ENCODE measurements around the gene OR5AR1.

The OR5AR1 gene

GRCh38 chr11:56714206-56714605, 50.7 kb downstream of the OR5AR1 start:
- TF ChIP-seq CTCF (IDR thresholded peaks at IDR 0.05; ENCODE audit: low read depth, low read length, poor library complexity, severe bottlenecking) = no peak
- no peak for TF ChIP-seq EZH2phosphoT487 (IDR thresholded peaks at IDR 0.05; ENCODE audit: borderline replicate concordance, low read length)
- Histone ChIP-seq H3K4me3 (ENCODE audit: low read length) (no peak overlapping the region), H3K27ac (ENCODE audit: low read depth, low read length) (no peak overlapping the region), H3K9me3 (ENCODE audit: control insufficient read depth, insufficient read depth, low read length) (no peaks in the 10 kb centered on the region), H3K27me3 (ENCODE audit: control insufficient read depth, low read length) (no peaks in the 10 kb centered on the region), H3K4me2 (ENCODE audit: low read length) (no peak overlapping the region), H3K36me3 (ENCODE audit: control insufficient read depth, low read length) (no peaks in the 10 kb centered on the region), H3K79me2 (ENCODE audit: control insufficient read depth, low read length) (no peaks in the 10 kb centered on the region), H3F3A (ENCODE audit: control insufficient read depth, insufficient read depth) (no peaks in the 10 kb centered on the region), H3K4me1 (ENCODE audit: control insufficient read depth, low read length) (no peaks in the 10 kb centered on the region), H4K20me1 (ENCODE audit: control insufficient read depth, insufficient read depth, low read depth, low read length) (no peaks in the 10 kb centered on the region), H3K9me2 (replicated peaks; ENCODE audit: control insufficient read depth, low read length) (no peaks in the 10 kb centered on the region)
